ENCODE data around the gene PZP.

The PZP gene

GRCh38 chr12:9122091-9122609 lies 86.0 kb downstream of the PZP start:
- TF ChIP-seq CTCF (IDR thresholded peaks at IDR 0.05; ENCODE audit: extremely low read depth, insufficient read depth, missing control alignments) = no peak
- in situ Hi-C loops (cut with MboI; ENCODE audit: low pct_unique_long_range_greater_than_20kb, low sequenced_read_pairs, unreplicated experiment) = no loop called here
- no peak for DNase-seq (ENCODE audit: low spot score)

- no peak for DNase-seq (ENCODE audit: low spot score)
- in situ Hi-C loops (cut with MboI; ENCODE audit: low pct_unique_long_range_greater_than_20kb, low sequenced_read_pairs, unreplicated experiment) = no loop called here
- no peak for TF ChIP-seq CTCF (IDR thresholded peaks at IDR 0.05; ENCODE audit: extremely low read depth, insufficient read depth, missing control alignments)
Observed at GRCh38 chr12:9120487-9121184, 87.6 kb downstream of the PZP start.

- TF ChIP-seq CTCF (IDR thresholded peaks at IDR 0.05; ENCODE audit: extremely low read depth, insufficient read depth, missing control alignments) = no peak
- in situ Hi-C loops (cut with MboI; ENCODE audit: low pct_unique_long_range_greater_than_20kb, low sequenced_read_pairs, unreplicated experiment) = no loop called here
- no peak for DNase-seq (ENCODE audit: low spot score)
Observed at GRCh38 chr12:9118158-9118557, 90.0 kb downstream of the PZP start.

GRCh38 chr12:9115731-9116559 lies 92.2 kb downstream of the PZP start, which contains the start of gene A2M:
A2M (minus strand) TSS chr12:9115919; CDS start chr12:9115849, 70 bp downstream.
- in situ Hi-C loops (cut with MboI; ENCODE audit: low pct_unique_long_range_greater_than_20kb, low sequenced_read_pairs, unreplicated experiment) = no loop called here
- no peak for DNase-seq (ENCODE audit: low spot score)
- TF ChIP-seq CTCF (IDR thresholded peaks at IDR 0.05; ENCODE audit: extremely low read depth, insufficient read depth, missing control alignments) = no peak

- in situ Hi-C loops (cut with MboI; ENCODE audit: low pct_unique_long_range_greater_than_20kb, low sequenced_read_pairs, unreplicated experiment) = no loop called here
- no peak for TF ChIP-seq CTCF (IDR thresholded peaks at IDR 0.05; ENCODE audit: extremely low read depth, insufficient read depth, missing control alignments)
- DNase-seq (ENCODE audit: low spot score) = no peak
Observed at GRCh38 chr12:9114946-9115345, 93.2 kb downstream of the PZP start.

- DNase-seq (ENCODE audit: low spot score) = no peak
- in situ Hi-C loops (cut with MboI; ENCODE audit: low pct_unique_long_range_greater_than_20kb, low sequenced_read_pairs, unreplicated experiment) = no loop called here
- no peak for TF ChIP-seq CTCF (IDR thresholded peaks at IDR 0.05; ENCODE audit: extremely low read depth, insufficient read depth, missing control alignments)
Observed at GRCh38 chr12:9113987-9114309, 94.2 kb downstream of the PZP start.

All from GM13977 (cell line).